AG04450 (cell line): ENCODE data around the gene CC2D2A. TPM values are rescaled to one million over a fixed set of nuclear protein-coding genes. Genes with fewer than 3 reads are reported as not detected.

ENCODE experiments used
- CTCF ChIA-PET: fragments of 300-600, 350-600 bp; formaldehyde crosslinking; extraction: SDS; loops from one replicate; lab custom pipeline; 2022; ENCODE audit warnings: antibody characterized with exemption, inconsistent platforms; lab: Charles Lee
- POLR2A ChIA-PET: fragments of 350-600 bp; formaldehyde crosslinking; extraction: SDS; loops from one replicate; lab custom pipeline; 2021; ENCODE audit warnings: antibody characterized with exemption, inconsistent platforms; lab: Yijun Ruan, JAX
- DNase-seq: peaks from one replicate; pipeline ENCODE4 v3.0.0-alpha.2; 2011; ENCODE audit warnings: low read depth, low spot score
- H3K27ac ChIP-seq: one replicate; pipeline ENCODE4 v1.5.1; 2012; ENCODE audit warnings: low read depth, low read length, control low read depth
- H3K27me3 ChIP-seq: one replicate; pipeline ENCODE4 v1.6.0; 2012; ENCODE audit warnings: low read length; ENCODE audit not compliant: control insufficient read depth, insufficient read depth
- H3K4me3 ChIP-seq: 2 replicates; pipeline ENCODE4 v1.5.1; 2011; ENCODE audit warnings: mild to moderate bottlenecking, low read depth, low read length, control low read depth
- H3K9me3 ChIP-seq: 2 replicates; pipeline ENCODE4 v1.5.1; 2012; ENCODE audit warnings: low read length; ENCODE audit not compliant: control insufficient read depth, insufficient read depth
- CTCF ChIP-seq: IDR thresholded peaks from 2 replicates; pipeline ENCODE4 v1.5.1; 2011; ENCODE audit warnings: low read depth, low read length, control low read depth, inconsistent platforms
- polyA plus RNA-seq: library from polyadenylated mRNA; depleted of rRNA; stranded (reverse); fragments of >200 nt; gene quantifications from 2 replicates; pipeline ENCODE4 v1.2.3, GENCODE V29; 2011; rRNA removed
- small RNA-seq: library from RNA; depleted of rRNA; stranded (forward); fragments of <200 nt; gene quantifications from one replicate; pipeline ENCODE3, GENCODE V24; 2012; ENCODE audit warnings: low read depth; ENCODE audit not compliant: insufficient read length

The CC2D2A gene
- polyA plus RNA-seq, 1 experiment, result 40.7 TPM

GRCh38 chr4:15636818-15637217 is 167.1 kb downstream of the CC2D2A start:
- Histone ChIP-seq H3K4me3 (no peak overlapping the region), H3K27ac (no peak overlapping the region), H3K27me3 (no peaks in the 10 kb centered on the region), H3K9me3 (no peaks in the 10 kb centered on the region)
- CTCF ChIA-PET, result interaction anchor here (1.3 kb wide), 1 partner anchor 13 kb away, joined by 3 read pairs; no protein-coding TSS in a partner anchor
- POLR2A ChIA-PET, result no interaction called here
- TF ChIP-seq CTCF, result no peak
- no peak for DNase-seq

- no peaks in the 10 kb centered on the region for H3K27me3 ChIP-seq
- no peak for TF ChIP-seq CTCF
- no peaks in the 10 kb centered on the region for H3K9me3 ChIP-seq
- ChIA-PET CTCF (no interaction called here), POLR2A (no interaction called here)
- no peak overlapping the region for H3K27ac ChIP-seq
- no peak overlapping the region for H3K4me3 ChIP-seq
- DNase-seq, result no peak
Observed at GRCh38 chr4:15638418-15638817, 168.7 kb downstream of the CC2D2A start.

GRCh38 chr4:15648600-15648999 is 178.9 kb downstream of the CC2D2A start:
- Histone ChIP-seq H3K4me3 (no peak overlapping the region), H3K27me3 (no peaks in the 10 kb centered on the region), H3K27ac (no peak overlapping the region), H3K9me3 (no peaks in the 10 kb centered on the region)
- POLR2A ChIA-PET, result no interaction called here
- CTCF ChIA-PET, result no interaction called here
- TF ChIP-seq CTCF, result no peak
- no peak for DNase-seq

GRCh38 chr4:15649914-15650545 is 180.3 kb downstream of the CC2D2A start:
- CTCF ChIA-PET, result interaction anchor here (0.6 to 1.0 kb wide), 6 partner anchors 13 to 628 kb away, joined by 3 read pairs; partner anchors contain the start of gene CC2D2A
- no peaks in the 10 kb centered on the region for H3K9me3 ChIP-seq
- no peak overlapping the region for H3K27ac ChIP-seq
- no peaks in the 10 kb centered on the region for H3K27me3 ChIP-seq
- DNase-seq, result no peak
- TF ChIP-seq CTCF, result peak; percentile 67
- H3K4me3 ChIP-seq, result no peak overlapping the region
- POLR2A ChIA-PET, result no interaction called here

Small RNAs within 50 kb of the gene (small RNA-seq; reads per million reads assigned to genes)
- not detected for gene AC007016.1

Other genes starting within 250 kb of the CC2D2A start
- 2.7 and 2.9 TPM in 2 replicates for gene C1QTNF7, start 41.8 kb upstream of the CC2D2A start, polyA plus RNA-seq
- gene FBXL5, start 185.5 kb downstream of the CC2D2A start, polyA plus RNA-seq, result 40.4 and 56.4 TPM in 2 replicates
- gene FAM200B, start 211.9 kb downstream of the CC2D2A start, polyA plus RNA-seq, result 31.6 and 47.3 TPM in 2 replicates
- gene BST1, start 233.2 kb downstream of the CC2D2A start, polyA plus RNA-seq, result 23.7 and 27.6 TPM in 2 replicates